Testis (tissue), 2 donors: ENCODE measurements around the gene TMEM107.

Source experiments
- POLR2A ChIP-seq: fragments of 450-650 bp; IDR thresholded peaks from one replicate; pipeline ENCODE4 v1.6.1; 2017; ENCODE audit warnings: antibody characterized with exemption, mild to moderate bottlenecking, moderate library complexity
- TF ChIP-seq, protein P1 (sequence below), 3 experiments: fragments of 450-650 bp in 2 of 3; fragments of 200-600 bp in 1 of 3; sonication (generic) in 1 of 3; IDR thresholded peaks; one replicate each; pipeline ENCODE4 v1.5.1; 2016 to 2019; ENCODE audit warnings: antibody characterized with exemption in 3 of 3, mild to moderate bottlenecking in 2 of 3, moderate library complexity in 1 of 3

DNA sequence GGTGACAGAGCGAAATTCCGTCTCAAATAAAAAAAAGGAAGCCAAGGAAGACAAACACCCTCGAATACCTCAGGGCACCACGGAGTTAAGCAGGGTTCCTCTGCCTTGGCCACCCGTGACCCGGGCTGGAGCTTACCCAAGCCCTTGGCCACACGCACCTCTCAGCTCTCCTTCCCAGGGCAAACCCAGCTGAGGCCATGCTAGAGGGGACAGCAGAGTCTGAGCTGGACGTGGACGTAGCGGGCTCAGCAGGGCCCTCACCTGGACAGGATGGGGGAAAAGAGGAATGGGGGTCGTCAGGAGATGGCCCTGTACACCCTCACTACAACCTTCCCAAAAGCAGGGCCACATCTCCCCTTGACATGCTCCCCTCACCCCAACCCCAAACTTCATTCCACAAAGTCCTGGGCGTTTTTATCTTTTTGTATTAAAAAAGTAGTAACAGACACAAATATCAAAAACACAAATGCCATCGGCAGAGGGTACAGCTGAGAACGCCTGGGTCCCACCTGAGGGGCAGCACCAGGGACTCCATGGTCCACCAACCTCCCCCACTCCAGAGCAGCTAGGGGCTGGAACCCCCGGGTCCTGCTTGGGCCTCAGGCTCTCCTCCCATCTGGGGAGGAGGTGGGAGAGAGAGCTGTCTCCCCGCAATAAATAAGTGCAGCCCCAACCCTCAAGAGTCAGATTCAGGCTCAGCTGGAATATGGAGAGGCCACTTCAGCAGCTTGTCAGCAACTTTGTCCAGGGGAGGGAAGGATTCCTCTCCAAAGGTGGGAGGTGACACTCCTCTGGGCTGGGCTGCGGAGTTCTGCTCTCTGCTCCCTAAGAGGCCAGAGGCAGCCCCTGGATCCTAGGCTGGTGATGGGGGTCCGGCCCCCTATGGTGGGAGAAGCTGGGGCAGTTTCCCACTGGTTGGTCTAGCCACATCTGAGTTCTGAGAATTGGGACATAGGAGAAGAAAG lies 35.8 kb downstream of the TMEM107 start:
- TF ChIP-seq, protein P1, sequence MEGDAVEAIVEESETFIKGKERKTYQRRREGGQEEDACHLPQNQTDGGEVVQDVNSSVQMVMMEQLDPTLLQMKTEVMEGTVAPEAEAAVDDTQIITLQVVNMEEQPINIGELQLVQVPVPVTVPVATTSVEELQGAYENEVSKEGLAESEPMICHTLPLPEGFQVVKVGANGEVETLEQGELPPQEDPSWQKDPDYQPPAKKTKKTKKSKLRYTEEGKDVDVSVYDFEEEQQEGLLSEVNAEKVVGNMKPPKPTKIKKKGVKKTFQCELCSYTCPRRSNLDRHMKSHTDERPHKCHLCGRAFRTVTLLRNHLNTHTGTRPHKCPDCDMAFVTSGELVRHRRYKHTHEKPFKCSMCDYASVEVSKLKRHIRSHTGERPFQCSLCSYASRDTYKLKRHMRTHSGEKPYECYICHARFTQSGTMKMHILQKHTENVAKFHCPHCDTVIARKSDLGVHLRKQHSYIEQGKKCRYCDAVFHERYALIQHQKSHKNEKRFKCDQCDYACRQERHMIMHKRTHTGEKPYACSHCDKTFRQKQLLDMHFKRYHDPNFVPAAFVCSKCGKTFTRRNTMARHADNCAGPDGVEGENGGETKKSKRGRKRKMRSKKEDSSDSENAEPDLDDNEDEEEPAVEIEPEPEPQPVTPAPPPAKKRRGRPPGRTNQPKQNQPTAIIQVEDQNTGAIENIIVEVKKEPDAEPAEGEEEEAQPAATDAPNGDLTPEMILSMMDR (IDR thresholded peaks at IDR 0.05), result no peak
- TF ChIP-seq POLR2A, result no peak
